Neural cell (in vitro differentiated cells): ENCODE measurements around the gene FAM20C. TPM values are rescaled to one million over a fixed set of nuclear protein-coding genes. Genes with fewer than 3 reads are reported as not detected.

Experiments
- H2AFZ ChIP-seq: fragments of 200-600, 300-800 bp; sonication (generic), shearing (Covaris generic); 2 replicates; pipeline ENCODE4 v1.6.0; 2014; ENCODE audit warnings: low read depth, mild to moderate bottlenecking, antibody characterized with exemption, low read length, moderate library complexity
- H3F3A ChIP-seq: fragments of 200-600 bp; shearing (Covaris generic); 2 replicates; pipeline ENCODE4 v1.6.1; 2016; ENCODE audit warnings: mild to moderate bottlenecking, moderate library complexity, mixed read lengths, antibody characterized with exemption, low read length; ENCODE audit not compliant: insufficient read depth, poor library complexity, severe bottlenecking
- H3K27ac ChIP-seq: fragments of 200-600, 300-800 bp; sonication (generic), shearing (Covaris generic); 2 replicates; pipeline ENCODE4 v1.5.1; 2014; ENCODE audit warnings: mild to moderate bottlenecking, low read length, moderate library complexity
- H3K27me3 ChIP-seq: fragments of 300-800, 200-600 bp; sonication (generic), shearing (Covaris generic); 2 replicates; pipeline ENCODE4 v1.6.0; 2014; ENCODE audit warnings: mild to moderate bottlenecking, low read depth, low read length, moderate library complexity; ENCODE audit not compliant: insufficient read depth
- H3K36me3 ChIP-seq: fragments of 300-800, 200-600 bp; sonication (generic), shearing (Covaris generic); 2 replicates; pipeline ENCODE4 v1.5.1; 2014; ENCODE audit warnings: mild to moderate bottlenecking, antibody characterized with exemption, low read length, moderate library complexity; ENCODE audit not compliant: insufficient read depth
- H3K4me2 ChIP-seq: fragments of 300-800, 200-600 bp; sonication (generic), shearing (Covaris generic); 2 replicates; pipeline ENCODE4 v1.6.0; 2014; ENCODE audit warnings: mild to moderate bottlenecking, low read length
- H3K4me3 ChIP-seq: fragments of 300-800, 200-600 bp; sonication (generic), shearing (Covaris generic); 2 replicates; pipeline ENCODE4 v1.5.1; 2014; ENCODE audit warnings: mild to moderate bottlenecking, low read length, moderate library complexity
- H3K79me2 ChIP-seq: fragments of 200-600 bp; shearing (Covaris generic); replicated peaks from 2 replicates; pipeline ENCODE4 v1.6.0; 2014; ENCODE audit warnings: mild to moderate bottlenecking, low read length, moderate library complexity; ENCODE audit not compliant: insufficient read depth
- H3K9ac ChIP-seq: fragments of 300-800, 200-600 bp; sonication (generic), shearing (Covaris generic); 2 replicates; pipeline ENCODE4 v1.6.1; 2016; ENCODE audit warnings: mild to moderate bottlenecking, low read length, mixed read lengths
- H3K9me2 ChIP-seq: fragments of 200-600 bp; shearing (Covaris generic); 2 replicates; pipeline ENCODE4 v1.6.1; 2016; ENCODE audit warnings: mild to moderate bottlenecking, low read length, mixed read lengths; ENCODE audit not compliant: insufficient read depth
- H3K9me3 ChIP-seq: fragments of 200-600, 300-800 bp; sonication (generic), shearing (Covaris generic); 2 replicates; pipeline ENCODE4 v1.6.1; 2016; ENCODE audit warnings: mild to moderate bottlenecking, mixed run types, low read length, moderate library complexity, mixed read lengths
- H4K20me1 ChIP-seq: fragments of 200-600 bp; shearing (Covaris generic); 2 replicates; pipeline ENCODE4 v1.6.1; 2016; ENCODE audit warnings: mild to moderate bottlenecking, mixed run types; ENCODE audit not compliant: insufficient read depth
- EP300 ChIP-seq: fragments of 450-650 bp; conservative IDR thresholded peaks from 2 replicates; pipeline ENCODE4 v1.6.1; 2014; ENCODE audit warnings: antibody characterized with exemption, mild to moderate bottlenecking, moderate library complexity; ENCODE audit not compliant: poor library complexity, severe bottlenecking
- EZH2 ChIP-seq: fragments of 200-600, 300-800 bp; shearing (Covaris generic), sonication (generic); IDR thresholded peaks from 2 replicates; pipeline ENCODE4 v1.6.1; 2014; ENCODE audit warnings: antibody characterized with exemption, low read length, borderline replicate concordance, mild to moderate bottlenecking; ENCODE audit not compliant: insufficient read depth, poor library complexity, severe bottlenecking
- MXI1 ChIP-seq: fragments of 450-650 bp; conservative IDR thresholded peaks from 2 replicates; pipeline ENCODE4 v1.6.1; 2014; ENCODE audit warnings: antibody characterized with exemption, mild to moderate bottlenecking; ENCODE audit not compliant: poor library complexity, severe bottlenecking
- POLR2AphosphoS5 ChIP-seq: IDR thresholded peaks from 2 replicates; pipeline ENCODE4 v1.6.1; 2012
- RAD21 ChIP-seq: fragments of 450-650 bp; conservative IDR thresholded peaks from 2 replicates; pipeline ENCODE4 v1.6.1; 2014; ENCODE audit warnings: antibody characterized with exemption, mild to moderate bottlenecking, moderate library complexity
- REST ChIP-seq: IDR thresholded peaks from 2 replicates; pipeline ENCODE4 v1.6.1; 2012; ENCODE audit warnings: borderline replicate concordance
- SMC3 ChIP-seq: fragments of 450-650 bp; conservative IDR thresholded peaks from 2 replicates; pipeline ENCODE4 v1.6.1; 2014; ENCODE audit warnings: antibody characterized with exemption, mild to moderate bottlenecking, moderate library complexity; ENCODE audit not compliant: poor library complexity
- TAF1 ChIP-seq: IDR thresholded peaks from 2 replicates; pipeline ENCODE4 v1.6.1; 2012; ENCODE audit warnings: low read depth
- polyA plus RNA-seq: library from polyadenylated mRNA; depleted of rRNA; stranded (reverse); fragments of >200 nt; gene quantifications from 2 replicates; pipeline ENCODE4 v1.2.3, GENCODE V29; 2014
- TF ChIP-seq, protein P1 (sequence below): fragments of 450-650 bp; IDR thresholded peaks from 2 replicates; pipeline ENCODE4 v1.5.1; 2014; ENCODE audit warnings: antibody characterized with exemption, mild to moderate bottlenecking, moderate library complexity; ENCODE audit not compliant: poor library complexity, severe bottlenecking

Gene FAM20C
- polyA plus RNA-seq, 1 donor from 2014 or later: 22.7 TPM

- TF ChIP-seq EZH2 (no peak), EP300 (no peak), TAF1 (no peak), MXI1 (no peak), SMC3 (no peak), RAD21 (no peak), POLR2AphosphoS5 (no peak), REST (no peak)
- TF ChIP-seq, protein P1, sequence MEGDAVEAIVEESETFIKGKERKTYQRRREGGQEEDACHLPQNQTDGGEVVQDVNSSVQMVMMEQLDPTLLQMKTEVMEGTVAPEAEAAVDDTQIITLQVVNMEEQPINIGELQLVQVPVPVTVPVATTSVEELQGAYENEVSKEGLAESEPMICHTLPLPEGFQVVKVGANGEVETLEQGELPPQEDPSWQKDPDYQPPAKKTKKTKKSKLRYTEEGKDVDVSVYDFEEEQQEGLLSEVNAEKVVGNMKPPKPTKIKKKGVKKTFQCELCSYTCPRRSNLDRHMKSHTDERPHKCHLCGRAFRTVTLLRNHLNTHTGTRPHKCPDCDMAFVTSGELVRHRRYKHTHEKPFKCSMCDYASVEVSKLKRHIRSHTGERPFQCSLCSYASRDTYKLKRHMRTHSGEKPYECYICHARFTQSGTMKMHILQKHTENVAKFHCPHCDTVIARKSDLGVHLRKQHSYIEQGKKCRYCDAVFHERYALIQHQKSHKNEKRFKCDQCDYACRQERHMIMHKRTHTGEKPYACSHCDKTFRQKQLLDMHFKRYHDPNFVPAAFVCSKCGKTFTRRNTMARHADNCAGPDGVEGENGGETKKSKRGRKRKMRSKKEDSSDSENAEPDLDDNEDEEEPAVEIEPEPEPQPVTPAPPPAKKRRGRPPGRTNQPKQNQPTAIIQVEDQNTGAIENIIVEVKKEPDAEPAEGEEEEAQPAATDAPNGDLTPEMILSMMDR: no peak
- no peak overlapping the region for H3K9ac ChIP-seq
- H2AFZ ChIP-seq: no peak overlapping the region
- peaks cover 12% of the 10 kb centered on the region for H3K36me3 ChIP-seq
- peaks cover 6% of the 10 kb centered on the region for H3K9me3 ChIP-seq
- no peak overlapping the region for H3K4me3 ChIP-seq
- H3K4me2 ChIP-seq: no peak overlapping the region
- no peaks in the 10 kb centered on the region for H3K79me2 ChIP-seq
- no peaks in the 10 kb centered on the region for H3F3A ChIP-seq
- no peak overlapping the region for H3K27ac ChIP-seq
- no peaks in the 10 kb centered on the region for H4K20me1 ChIP-seq
- no peaks in the 10 kb centered on the region for H3K9me2 ChIP-seq
- no peaks in the 10 kb centered on the region for H3K27me3 ChIP-seq
Observed at GRCh38 chr7:265192-265997, 73.0 kb downstream of the FAM20C start.

DNA sequence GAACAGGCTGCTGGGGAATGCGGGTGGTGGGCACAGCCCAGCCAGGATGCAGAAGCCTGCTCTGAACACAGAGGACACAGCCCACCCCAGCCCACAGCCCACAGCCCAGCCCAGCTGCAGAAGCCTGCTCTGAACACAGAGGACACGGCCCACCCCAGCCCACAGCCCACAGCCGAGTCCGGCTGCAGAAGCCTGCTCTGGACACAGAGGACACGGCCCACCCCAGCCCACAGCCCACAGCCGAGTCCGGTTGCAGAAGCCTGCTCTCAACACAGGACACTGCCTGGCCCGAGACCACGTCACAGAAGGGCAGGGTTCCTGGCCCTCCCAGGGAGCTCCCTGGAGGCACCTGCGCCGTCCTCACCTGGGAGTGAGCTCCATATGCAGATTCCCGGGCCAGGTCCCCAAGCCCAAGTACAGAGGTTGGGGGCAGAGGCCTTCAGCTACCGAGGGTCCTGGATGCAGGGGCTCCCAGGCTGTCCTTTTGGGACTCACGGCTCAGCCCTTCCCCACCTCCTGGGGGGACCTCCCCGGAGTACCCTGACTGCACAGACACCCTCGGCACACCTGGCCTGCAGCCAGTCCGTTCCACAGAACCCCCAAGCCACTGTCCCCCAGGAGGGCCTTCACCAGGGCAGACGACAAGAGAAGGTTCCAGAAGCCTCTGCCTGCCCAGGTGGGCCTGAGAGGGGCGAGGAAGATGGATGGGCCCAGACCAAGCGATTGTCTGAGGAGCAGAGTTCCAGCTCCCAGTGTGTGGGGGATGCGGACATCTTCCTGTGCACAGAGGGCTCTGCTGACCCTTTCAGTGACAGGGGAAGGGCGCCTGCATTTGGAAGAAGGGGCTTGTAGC is 73.9 kb downstream of the FAM20C start:
- Histone ChIP-seq H3K4me3 (no peak overlapping the region), H3K36me3 (peaks cover 12% of the 10 kb centered on the region), H3K4me2 (no peak overlapping the region), H3K79me2 (no peaks in the 10 kb centered on the region), H3K27ac (no peak overlapping the region), H4K20me1 (no peaks in the 10 kb centered on the region), H3K9me2 (no peaks in the 10 kb centered on the region), H2AFZ (no peak overlapping the region), H3F3A (no peaks in the 10 kb centered on the region), H3K9ac (no peak overlapping the region), H3K9me3 (peaks cover 6% of the 10 kb centered on the region), H3K27me3 (no peaks in the 10 kb centered on the region)
- no peak for TF ChIP-seq TAF1
- no peak for TF ChIP-seq POLR2AphosphoS5
- TF ChIP-seq SMC3: no peak
- TF ChIP-seq REST: no peak
- no peak for TF ChIP-seq EZH2
- TF ChIP-seq MXI1: no peak
- TF ChIP-seq RAD21: no peak
- TF ChIP-seq EP300: no peak
